Right ventricle myocardium superior (tissue), 1 donor: Measurements from ENCODE around the gene FAM135A. TPM values are rescaled to one million over a fixed set of nuclear protein-coding genes. Genes with fewer than 3 reads are reported as not detected.

Experiments used
- ATAC-seq: fragments of 200-7000 bp; cut with Tn5 transposase; one replicate; pipeline ENCODE4 v1.9.1; 2020; ENCODE audit warnings: mild to moderate bottlenecking; ENCODE audit not compliant: poor library complexity
- DNase-seq: peaks from one replicate; pipeline ENCODE4 v3.0.0-alpha.2; 2020
- intact Hi-C: fragments of 100-400 bp; cut with DNase I; formaldehyde crosslinking; loops from one replicate; pipeline ENCODE4 v1.11.2; 2022
- long read RNA-seq: library from polyadenylated mRNA; unstranded; transcript quantifications from one replicate; pipeline ENCODE4 v2.0.0, GENCODE V29; 2021
- total RNA-seq: library from RNA; stranded (reverse); fragmentation: NEBNext Ultra II Directional; extraction: Animal tissue kit (Norgen Biotek cat#: 25700); gene quantifications from one replicate; pipeline ENCODE4 v1.2.1, GENCODE V29; 2021
- donor health status: DM: no; HTN: yes; CAD: no; lungs with severe emphysema.

Gene FAM135A
- total RNA-seq = 14.3 TPM
- long read RNA-seq, partial matches to known transcripts = 3 of 16 reads
- long read RNA-seq, other reads (novel, unspliced or antisense) = 13 of 16 reads

DNA sequence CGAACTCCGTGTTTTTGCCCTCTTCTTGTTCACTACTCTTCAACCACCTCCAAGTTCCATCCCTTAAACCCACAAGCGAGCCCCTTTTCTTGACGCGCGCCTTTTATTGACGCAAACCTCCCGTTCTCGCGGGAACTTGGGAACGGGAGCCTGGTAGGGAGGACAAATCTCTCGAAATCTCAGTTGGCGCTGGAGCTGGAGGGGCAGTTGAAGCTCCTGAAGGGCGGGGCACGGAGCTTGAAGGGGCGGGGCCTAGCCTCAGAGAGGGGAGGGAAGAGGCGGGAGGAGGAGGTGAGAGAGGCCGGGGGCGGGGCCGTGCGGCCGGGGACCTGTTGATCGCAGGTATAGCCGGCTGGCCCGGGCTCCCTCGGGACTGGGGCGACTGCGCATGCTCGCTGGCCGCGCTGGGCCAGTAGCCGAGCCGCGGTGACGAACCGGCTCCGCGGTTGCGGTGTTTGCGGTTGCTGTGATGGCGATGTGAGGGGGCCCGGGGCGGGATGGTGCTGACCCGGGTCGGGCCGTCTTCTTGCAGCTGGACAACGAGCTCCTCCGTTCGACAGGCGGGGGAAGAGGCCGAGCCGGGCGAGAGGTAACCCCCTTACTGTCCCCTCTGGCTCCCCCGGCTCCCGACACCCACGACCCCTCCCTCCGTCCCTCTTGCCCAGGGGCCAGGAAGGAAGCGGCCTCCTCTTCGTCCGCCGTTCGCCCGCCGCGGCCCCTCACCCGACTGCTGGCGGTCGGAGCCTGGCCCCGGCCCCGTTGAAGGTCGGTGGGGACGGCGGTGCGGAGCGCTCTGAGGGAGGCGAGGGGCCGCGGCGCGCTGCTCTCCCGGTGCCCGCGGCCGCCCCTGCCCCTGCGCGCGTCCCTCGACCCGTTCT is at the start of gene FAM135A:
Gene FAM135A, plus strand, starts transcription at position 395 of the 878 bp plus-strand sequence. CDS start 14,835 bp downstream, outside the sequence.
- DNase-seq (peak; percentile 97), ATAC-seq (peak; percentile 99)
- intact Hi-C loops = no loop called here

DNA sequence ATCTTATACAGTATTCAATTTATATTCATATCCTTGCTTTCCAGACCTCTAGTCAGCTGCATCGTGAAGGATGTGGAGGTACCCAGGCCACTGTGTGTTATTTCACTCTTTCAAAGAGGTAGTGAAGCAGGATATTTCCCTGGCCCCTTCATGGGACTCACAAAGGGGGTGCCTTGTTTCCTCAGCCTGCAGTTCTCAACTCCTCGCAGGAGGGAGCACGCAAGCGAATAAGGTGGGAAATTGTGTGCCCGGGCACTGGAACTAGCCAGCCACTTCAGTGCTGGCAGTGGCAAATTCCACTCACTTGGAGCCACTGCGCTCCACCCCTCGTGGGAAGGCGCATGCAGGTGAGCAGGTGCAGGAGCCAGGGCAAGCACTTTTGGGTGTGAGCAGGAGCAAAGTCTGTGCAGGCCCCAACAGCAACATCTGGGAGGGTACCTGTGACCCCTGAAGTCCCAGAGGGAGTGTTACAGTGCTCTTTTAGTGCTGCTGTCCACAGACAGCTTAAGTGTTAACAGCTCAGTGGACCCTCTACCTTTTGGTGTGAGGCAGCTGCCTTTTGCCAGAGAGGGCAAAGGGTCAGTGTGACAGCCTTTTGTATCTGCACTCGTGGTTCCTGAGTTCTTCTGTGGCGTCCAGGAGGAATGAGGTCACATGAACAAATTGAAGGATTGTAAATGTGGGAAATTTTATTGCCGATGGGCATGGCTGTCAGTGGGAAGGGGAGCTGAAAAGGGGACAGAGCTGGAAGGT is 49.4 kb upstream of the FAM135A start:
- ATAC-seq = no peak
- intact Hi-C loops = loop anchor here (10.0 kb wide), 1 partner anchor 59 kb away; the partner anchor contains the start of gene COL9A1
- no peak for DNase-seq

DNA sequence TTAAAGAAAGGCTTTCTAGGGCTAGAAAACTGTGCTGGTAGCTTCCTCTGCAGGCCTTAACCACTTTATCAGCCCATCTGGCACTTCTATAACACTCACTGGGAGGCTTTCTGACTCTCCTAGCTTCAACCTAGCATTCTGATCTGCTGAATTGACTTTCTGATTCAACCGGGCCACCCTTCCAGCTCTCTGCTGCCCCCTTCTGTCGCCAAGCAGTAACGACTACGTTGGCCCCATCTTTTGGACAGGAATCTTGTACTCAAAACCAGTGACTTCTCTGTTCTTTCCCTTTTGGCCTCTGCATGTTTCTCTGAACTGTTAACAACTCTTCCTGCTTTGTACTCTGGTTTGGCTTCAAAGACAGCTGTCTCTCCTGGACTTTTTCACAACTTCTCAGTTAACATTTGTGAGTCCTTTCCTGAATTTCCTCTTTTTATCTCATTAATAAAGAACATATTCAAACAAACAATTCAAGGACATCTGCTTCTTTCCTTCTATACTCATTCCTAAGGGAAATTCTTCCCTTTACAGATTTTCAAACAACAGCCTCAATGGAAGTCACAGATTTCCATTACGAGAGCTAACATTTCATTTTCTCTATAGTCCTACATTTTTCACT is 43.9 kb upstream of the FAM135A start:
- DNase-seq = peak; percentile 53
- ATAC-seq = peak; percentile 86
- intact Hi-C loops = loop anchor here (5.0 to 10.0 kb wide), 2 partner anchors 65 to 142 kb away; partner anchors contain the start of gene COL9A1

DNA sequence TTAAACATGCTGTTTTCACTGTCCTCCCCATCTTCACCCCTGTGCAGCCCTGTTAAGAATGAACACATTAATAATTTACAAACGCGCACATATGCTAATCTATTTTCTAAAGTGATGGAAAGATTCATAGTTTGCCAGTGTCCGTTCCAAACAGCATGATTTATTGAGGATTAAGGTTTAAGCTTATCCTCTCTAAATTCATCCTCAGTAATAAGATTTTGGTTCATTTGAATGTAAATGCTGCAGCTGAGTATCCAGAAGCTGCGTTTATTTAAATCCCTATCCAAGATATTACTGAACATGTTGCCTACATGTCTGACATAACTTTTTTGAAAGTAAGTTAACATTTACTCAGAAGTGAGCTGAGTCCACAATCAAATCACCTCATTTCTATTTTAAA is 42.8 kb upstream of the FAM135A start:
- no peak for DNase-seq
- intact Hi-C loops = loop anchor here (5.0 kb wide), 1 partner anchor 642 kb away; no protein-coding TSS in a partner anchor

DNA sequence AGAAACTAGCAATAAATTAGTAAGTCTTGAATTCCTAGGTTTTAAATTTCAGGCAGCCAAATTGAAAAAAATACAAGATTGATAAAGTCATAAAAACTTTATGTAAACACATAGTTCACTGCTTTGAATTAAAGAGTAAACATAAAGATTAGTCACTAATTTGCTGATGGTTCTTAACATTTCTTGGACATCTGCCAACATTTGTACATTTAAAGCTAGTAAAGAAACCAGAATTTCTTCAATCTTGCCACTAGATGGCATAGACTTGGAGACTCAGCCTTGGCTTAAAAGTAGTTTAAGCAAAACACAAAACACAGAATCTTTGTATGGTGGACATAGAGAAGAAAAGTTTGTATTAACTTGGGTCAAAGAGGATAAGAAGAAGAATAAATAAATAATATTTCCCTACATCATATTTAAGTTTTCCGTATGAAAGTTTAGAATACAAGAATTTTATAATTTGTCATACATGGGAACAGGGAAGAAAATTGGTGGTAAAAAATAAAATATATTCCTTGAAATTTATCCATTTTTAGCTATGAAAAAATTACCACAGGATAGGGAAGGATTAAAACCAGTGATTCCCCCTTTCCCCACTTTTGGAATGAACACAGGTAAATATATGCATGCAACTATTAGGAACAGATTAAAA is 41.7 kb upstream of the FAM135A start:
- ATAC-seq (peak; percentile 38), DNase-seq (no peak)
- intact Hi-C loops = loop anchor here (5.0 kb wide), 1 partner anchor 641 kb away; no protein-coding TSS in a partner anchor

More for the DNA sequence above, 42.8 kb upstream of the FAM135A start:
- ATAC-seq = no peak

DNA sequence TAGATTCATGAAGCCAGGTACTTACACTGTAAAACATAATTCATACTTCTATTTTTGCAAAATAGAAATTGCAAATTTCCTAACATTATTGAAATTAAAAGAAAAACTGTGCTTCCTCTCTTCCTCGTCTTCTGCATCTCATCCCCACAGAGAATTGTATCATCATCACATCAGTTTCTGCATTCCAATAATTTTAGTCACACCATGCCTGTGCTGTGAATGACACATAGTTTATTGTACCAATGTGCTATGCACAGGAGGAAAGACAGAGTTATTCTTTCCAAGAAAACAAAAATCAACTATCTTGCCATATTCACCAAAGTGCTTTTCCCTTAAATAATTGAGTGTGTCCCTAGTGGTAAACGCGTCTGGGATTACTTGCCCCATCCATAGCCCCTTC is 38.1 kb upstream of the FAM135A start:
- ATAC-seq = no peak
- intact Hi-C loops = no loop called here
- no peak for DNase-seq

DNA sequence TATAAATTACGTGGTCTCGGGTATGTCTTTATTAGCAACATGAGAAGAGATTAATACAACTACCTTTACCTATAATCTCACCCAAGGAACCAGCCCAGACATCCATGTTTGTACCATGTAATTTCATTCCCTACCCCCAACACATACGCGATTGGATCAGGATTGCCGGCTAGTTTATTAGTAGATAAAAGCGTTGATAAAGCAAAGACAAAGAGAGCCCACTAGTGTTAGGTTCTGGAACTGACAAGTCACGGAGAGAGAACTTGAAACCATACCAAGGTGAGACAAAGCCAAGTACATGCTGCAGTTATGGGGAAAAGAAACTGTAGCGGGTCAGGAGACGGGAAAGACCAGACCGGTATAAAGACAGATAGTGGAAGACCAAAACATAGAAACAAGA is 37.4 kb upstream of the FAM135A start:
- no peak for DNase-seq
- no peak for ATAC-seq
- intact Hi-C loops = no loop called here

DNA sequence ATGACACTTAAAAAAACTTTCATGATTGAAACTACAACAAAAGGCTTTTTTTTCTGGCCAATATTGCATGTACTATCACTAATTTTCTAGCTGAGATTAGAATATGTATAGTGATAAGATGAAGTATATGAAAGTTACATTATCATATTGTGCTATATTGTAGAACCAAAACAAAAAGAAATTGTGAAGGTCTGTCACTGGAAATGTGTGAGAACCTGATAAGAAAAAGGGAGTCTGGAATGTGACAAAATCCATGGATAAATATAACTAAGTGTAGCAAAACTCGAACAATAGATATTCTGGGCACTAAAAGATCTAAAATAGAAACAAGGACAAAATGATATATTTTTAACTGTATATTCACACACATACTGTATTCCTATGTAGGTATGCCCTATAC is 36.7 kb upstream of the FAM135A start:
- intact Hi-C loops = no loop called here
- ATAC-seq = no peak
- no peak for DNase-seq

DNA sequence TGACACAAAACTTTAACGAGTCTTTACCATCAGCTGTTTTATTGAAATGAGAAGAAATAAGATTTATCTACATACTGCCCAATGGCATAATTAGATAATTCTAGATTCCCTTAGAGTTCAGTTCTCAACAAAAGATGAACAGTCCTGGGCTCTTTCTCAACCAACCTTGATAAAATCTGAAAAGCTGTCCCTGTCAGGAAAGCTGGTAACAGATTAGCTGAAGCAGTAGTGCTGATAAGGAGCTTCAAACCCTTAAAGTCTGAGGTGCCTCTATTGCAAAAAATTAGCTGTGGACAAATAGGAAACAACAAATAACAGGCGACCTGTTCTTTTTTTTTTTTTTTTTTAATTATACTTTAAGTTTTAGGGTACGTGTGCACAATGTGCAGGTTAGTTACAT is 35.9 kb upstream of the FAM135A start:
- no peak for DNase-seq
- no peak for ATAC-seq
- intact Hi-C loops = no loop called here

DNA sequence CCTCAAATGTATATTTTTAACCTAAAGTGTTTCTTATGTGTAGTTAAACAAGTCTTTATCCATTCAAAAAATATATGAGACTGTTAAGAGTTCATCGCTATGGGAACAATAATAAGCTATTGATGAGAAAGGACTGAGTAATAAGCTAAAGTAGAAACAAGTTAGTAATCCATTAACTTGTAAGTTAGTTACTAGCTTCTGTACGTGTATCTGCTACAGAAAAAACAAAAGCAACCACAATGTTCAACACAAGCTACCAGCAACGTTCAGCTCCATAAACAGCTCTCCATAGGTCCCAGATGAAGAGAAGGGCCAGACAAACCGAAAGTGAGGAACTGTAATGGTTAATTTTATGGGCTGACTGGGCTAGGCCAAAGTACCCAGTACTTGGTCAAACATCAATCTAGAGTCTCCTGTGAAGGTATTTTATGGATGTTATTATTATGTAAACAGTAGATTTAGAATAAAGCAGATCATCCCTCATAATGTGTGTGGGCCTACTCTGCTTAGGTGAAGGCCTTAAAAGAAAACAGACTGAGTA is 33.8 kb upstream of the FAM135A start:
- intact Hi-C loops = no loop called here
- no peak for DNase-seq
- ATAC-seq = no peak

DNA sequence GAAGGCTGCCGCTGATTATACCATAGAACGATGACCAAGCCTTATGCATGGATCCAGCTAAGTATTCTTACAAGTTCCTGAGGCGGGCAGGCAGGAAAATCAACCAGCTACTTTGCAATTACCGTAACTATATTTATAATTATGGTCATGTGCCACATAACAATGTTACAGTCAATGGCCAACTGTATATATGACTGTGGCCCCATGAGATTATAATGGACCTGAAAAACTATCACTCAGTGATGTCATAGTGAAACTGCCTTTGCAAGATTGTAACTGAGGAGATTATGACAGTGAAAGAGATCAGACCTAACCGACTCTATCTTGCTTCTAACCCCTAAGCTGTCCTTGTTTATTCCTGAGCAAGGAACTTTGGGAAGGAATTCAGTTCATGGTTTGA is 33.1 kb upstream of the FAM135A start:
- ATAC-seq = no peak
- no peak for DNase-seq
- intact Hi-C loops = no loop called here

DNA sequence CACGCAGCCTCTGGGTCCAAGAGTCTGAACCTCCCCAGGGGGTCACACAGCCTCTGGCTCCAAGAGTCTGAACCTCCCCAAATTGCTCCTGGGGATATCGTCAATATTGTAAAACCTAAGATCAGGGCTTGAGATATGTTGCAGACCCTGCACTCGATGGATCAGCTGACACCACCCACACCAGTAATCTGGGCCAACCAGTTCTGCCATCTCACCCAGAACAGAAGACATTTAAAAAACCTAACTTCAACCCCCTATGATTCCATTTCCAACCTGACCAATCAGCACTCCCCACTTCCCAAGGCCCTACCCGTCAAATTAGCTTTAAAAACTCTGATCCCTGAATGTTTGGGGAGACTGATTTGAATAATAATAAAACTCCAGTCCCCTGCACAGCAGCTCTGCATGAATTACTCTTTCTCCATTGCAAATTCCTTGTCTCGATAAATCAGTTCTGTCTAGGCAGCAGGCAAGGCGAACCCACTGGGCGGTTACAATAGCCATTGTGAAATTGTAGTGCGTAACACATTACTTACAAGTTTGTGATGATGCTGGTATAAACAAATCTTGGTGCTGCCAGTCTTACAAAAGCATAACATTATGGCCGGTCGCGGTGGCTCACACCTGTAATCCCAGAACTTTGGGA is 32.4 kb upstream of the FAM135A start:
- intact Hi-C loops = no loop called here
- ATAC-seq (no peak), DNase-seq (no peak)

DNA sequence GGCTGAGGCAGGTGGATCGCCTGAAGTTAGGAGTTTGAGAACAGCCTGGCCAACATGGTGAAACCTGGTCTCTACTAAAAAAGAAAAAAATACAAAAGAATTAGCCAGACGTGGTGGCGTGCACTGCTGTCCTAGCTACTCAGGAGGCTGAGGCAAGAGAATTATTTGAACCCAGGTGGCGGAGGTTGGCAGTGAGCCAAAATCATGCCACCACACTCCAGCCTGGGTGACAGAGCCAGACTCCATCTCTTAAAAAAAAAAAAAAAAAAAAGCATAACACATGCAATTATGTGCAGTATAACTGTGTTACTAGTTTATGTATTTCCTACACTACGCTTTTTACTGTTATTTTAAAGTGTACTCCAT is 31.9 kb upstream of the FAM135A start:
- DNase-seq (no peak), ATAC-seq (no peak)
- intact Hi-C loops = no loop called here

DNA sequence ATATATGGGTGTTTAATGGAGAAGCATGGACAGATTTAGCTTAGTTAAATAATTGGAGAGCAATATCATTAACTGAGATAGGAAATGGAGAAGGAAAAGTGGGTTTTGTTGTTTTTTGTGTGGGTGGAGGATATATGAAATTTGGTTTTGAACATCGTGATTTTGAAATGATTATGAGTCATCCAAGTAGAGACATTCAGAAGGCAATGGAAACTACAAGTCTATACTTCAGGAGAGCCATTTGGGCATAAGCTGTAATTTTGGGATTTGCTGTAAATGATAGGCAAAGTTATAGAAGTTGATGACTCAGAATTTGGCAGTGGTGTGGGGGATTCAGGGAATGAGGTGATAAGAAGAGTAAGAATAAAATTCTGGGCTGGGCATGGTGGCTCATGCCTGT is 27.4 kb upstream of the FAM135A start:
- ATAC-seq (no peak), DNase-seq (no peak)
- intact Hi-C loops = no loop called here

DNA sequence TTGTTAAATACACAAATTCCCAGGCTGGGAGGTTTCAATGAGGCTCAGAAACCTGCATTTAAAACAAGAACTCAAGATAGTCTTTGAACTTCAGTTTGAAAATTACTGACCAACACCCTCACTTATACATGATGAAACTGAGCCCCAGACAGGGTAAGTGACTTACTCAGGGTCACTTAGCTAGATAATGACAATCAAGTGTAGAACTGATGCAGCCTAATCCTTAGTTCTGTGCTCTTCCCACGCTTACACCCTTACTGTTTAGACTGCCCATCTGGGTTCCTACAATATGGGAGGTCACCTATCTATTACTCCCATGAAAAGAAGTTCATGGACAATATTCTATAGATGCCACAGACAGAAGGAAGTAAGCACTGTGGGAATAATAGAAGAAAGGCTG is 24.5 kb upstream of the FAM135A start:
- intact Hi-C loops = no loop called here
- DNase-seq (no peak), ATAC-seq (no peak)

DNA sequence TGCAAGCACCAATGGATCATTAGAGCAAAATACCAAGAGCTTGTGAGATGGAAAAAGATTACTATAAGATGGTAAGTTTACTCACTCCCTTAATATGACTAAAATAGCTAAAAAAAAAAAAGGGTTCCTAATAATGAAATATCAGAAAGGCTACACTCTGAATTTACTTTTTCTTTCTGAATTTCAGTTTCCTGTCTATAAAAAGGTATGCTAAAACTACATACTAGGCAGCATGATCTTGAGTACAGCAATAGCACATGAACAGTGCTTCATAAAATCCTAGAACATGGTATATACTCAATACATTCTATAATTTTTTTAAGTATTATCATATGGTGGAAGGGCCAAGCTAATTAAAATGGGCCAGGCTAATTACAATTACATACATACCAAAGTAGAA is 24.0 kb upstream of the FAM135A start:
- ATAC-seq = no peak
- intact Hi-C loops = no loop called here
- DNase-seq = no peak

DNA sequence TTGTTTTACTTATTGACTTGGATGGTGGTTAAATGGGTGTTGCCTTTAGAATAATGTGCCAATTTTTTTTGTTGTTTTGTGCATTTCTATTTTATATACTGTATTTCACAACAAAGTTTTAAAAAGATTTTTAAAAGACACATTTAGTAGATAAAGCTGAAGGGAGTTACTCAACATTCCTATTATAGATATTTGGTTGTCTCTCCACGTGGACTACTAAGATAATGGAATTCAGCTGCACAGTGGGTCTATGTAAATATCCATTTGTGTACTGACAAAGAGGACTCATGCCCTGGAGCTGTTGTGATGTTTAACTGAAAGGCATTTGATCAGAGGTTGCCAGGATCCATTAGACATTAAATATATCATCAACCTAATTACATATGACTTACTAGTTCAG is 23.2 kb upstream of the FAM135A start:
- DNase-seq (no peak), ATAC-seq (no peak)
- intact Hi-C loops = no loop called here

DNA sequence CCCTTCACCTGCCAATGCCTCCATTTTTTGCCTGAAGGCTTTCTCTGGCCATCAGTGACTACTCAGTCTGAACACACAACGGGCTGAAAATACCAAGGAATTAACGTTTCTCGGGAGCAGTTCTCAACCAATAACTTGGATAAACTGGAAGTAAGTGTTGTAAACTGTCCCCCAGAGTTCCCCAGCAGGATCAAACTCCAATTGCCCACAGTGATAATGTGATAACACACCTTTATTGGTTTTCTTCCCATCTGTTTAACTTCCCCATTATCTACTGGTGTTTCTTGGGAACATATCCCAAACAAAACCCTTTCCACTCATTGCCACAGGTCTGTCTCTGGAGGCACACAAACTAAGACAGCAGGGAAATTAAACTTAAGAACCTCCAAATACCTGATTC is 21.8 kb upstream of the FAM135A start:
- ATAC-seq (no peak), DNase-seq (no peak)
- intact Hi-C loops = no loop called here
